Esophagus squamous epithelium (tissue), 5 donors: ENCODE data around the gene STRA8. TPM values are rescaled to one million over a fixed set of nuclear protein-coding genes. Genes with fewer than 3 reads are reported as not detected.
A peak's percentile ranks its signal among the peaks of the same experiment; 100 is the strongest.

ENCODE experiments used
- DNase-seq: peaks from one replicate; lab custom pipeline; 2025; lab: John Stamatoyannopoulos, UW
- H3K27ac ChIP-seq, 4 donors: fragments of 200-600 bp; sonication (generic); one replicate each; pipeline ENCODE4 v1.5.1; 2016 to 2019; ENCODE audit warnings: mild to moderate bottlenecking in 1 of 4
- H3K27me3 ChIP-seq, 4 donors: fragments of 200-600 bp; sonication (generic); 1 replicate in 3 of 4; 2 replicates in 1 of 4; pipeline versions ENCODE4 v1.5.1 to v1.6.0; 2017 to 2021; ENCODE audit warnings: antibody characterized with exemption in 1 of 4
- H3K36me3 ChIP-seq, 3 donors: fragments of 200-600 bp; sonication (generic); one replicate each; pipeline ENCODE4 v1.5.1; 2016 to 2019
- H3K4me1 ChIP-seq, 3 donors: fragments of 200-600 bp; sonication (generic); one replicate each; pipeline ENCODE4 v1.5.1; 2017 to 2019
- H3K4me3 ChIP-seq, 4 donors: fragments of 200-600 bp; sonication (generic); 1 replicate in 3 of 4; 2 replicates in 1 of 4; pipeline ENCODE4 v1.5.1; 2016 to 2019; ENCODE audit warnings: mild to moderate bottlenecking in 2 of 4, moderate library complexity in 1 of 4
- H3K9me3 ChIP-seq, 3 donors: fragments of 200-600 bp; sonication (generic); one replicate each; pipeline ENCODE4 v1.5.1; 2016 to 2019
- POLR2A ChIP-seq, 4 donors: fragments of 450-650 bp; IDR thresholded peaks; one replicate each; pipeline ENCODE4 v1.6.1; 2017; ENCODE audit warnings: antibody characterized with exemption in 4 of 4, mild to moderate bottlenecking in 4 of 4, moderate library complexity in 3 of 4
- WGBS, 2 donors: methylation state at CpG; one replicate each; pipeline ENCODE4 v1.1.5; 2018; 5-methylcytosine and 5-hydroxymethylcytosine counted together
- intact Hi-C: fragments of 100-400 bp; cut with DNase I; formaldehyde crosslinking; loops from one replicate; pipeline ENCODE4 v1.15.0; 2022
- total RNA-seq, 4 donors: library from RNA; depleted of rRNA; stranded (reverse); fragments of >200 nt; gene quantifications; one replicate each; pipeline ENCODE4 v1.1.0, GENCODE V29; 2016
- TF ChIP-seq, protein P1 (sequence below), 6 experiments: fragments of 450-650 bp in 4 of 6; fragments of 200-600 bp in 2 of 6; sonication (generic) in 2 of 6; IDR thresholded peaks; one replicate each; pipeline ENCODE4 v1.5.1; 2016 to 2019; ENCODE audit warnings: antibody characterized with exemption in 6 of 6, mild to moderate bottlenecking in 4 of 6, moderate library complexity in 4 of 6
- donor health status: DM: yes; HTN: yes; CAD: no.

Gene STRA8
- total RNA-seq, 4 donors from 2014 or later, result not detected

DNA sequence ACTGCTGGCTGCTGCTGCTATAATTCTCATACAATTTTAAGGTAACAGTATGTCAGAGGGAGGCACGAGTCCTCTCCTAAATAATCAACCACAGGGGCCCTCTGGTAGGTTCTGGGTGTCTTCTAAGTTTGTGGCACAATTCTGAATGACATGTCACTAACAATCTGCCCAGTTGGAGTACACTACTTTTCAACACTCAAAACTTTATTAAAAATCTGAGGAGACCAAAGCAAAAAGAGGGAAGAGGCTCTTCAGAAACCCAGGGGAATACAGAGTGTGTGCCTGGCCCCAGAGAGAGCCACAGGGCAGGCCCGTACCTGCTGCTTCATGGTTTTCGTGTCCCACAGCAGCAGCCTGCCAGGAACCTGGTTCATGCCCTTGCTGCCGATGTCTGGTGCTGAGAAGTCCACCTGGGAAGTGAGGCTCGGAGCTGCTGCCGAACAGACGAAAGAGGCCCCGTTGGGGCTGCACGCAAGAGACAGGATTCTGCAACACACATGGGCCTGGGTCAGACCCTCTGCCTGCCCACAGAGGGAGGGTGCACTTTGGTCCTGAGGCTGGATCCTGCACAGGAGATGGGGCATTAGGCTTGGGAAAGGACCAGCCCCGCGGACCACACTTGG, 40.6 kb upstream of the STRA8 start:
- H3K9me3 ChIP-seq, result no peaks in the 10 kb centered on the region
- peak overlapping the region; percentile 40 to 63 (median 50) for H3K27ac ChIP-seq
- peaks cover 3 to 64% (median 28%) of the 10 kb centered on the region in 3 donors for H3K4me1 ChIP-seq
- H3K36me3 ChIP-seq, result peaks cover 32 to 100% (median 43%) of the 10 kb centered on the region in 3 donors
- H3K4me3 ChIP-seq, result no peak overlapping the region
- H3K27me3 ChIP-seq, result no peaks in the 10 kb centered on the region
- intact Hi-C loops, result no loop called here
- no peak for DNase-seq
- 44 to 55% methylated on average over 6 to 7 of the region's 11 CpGs for WGBS, 2 donors
- TF ChIP-seq POLR2A (IDR thresholded peaks at IDR 0.05), result no peak

DNA sequence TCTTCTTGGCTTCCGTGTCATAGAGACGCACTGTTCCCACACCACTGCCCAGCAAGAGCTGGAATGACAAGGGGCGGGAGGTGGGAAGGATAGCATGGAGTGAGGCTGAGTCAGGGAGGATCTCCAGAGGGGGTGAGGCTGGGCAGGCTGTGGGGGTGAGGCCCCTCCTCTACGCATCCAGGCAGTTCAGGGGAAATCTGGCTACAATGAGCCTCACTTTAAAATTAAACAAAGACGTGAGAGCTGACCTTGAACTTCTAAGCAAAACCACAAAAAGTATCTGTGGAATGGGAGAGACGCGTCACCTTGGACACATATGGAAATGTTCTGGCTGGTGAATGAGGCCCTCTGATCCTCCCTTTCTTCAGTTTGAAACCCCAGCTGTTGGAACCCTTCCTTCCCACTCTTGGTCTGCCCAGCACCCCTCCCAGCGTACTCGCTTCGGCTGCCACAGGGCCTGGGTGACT, 40.0 kb upstream of the STRA8 start:
- TF ChIP-seq POLR2A (IDR thresholded peaks at IDR 0.05), result no peak
- TF ChIP-seq, protein P1, sequence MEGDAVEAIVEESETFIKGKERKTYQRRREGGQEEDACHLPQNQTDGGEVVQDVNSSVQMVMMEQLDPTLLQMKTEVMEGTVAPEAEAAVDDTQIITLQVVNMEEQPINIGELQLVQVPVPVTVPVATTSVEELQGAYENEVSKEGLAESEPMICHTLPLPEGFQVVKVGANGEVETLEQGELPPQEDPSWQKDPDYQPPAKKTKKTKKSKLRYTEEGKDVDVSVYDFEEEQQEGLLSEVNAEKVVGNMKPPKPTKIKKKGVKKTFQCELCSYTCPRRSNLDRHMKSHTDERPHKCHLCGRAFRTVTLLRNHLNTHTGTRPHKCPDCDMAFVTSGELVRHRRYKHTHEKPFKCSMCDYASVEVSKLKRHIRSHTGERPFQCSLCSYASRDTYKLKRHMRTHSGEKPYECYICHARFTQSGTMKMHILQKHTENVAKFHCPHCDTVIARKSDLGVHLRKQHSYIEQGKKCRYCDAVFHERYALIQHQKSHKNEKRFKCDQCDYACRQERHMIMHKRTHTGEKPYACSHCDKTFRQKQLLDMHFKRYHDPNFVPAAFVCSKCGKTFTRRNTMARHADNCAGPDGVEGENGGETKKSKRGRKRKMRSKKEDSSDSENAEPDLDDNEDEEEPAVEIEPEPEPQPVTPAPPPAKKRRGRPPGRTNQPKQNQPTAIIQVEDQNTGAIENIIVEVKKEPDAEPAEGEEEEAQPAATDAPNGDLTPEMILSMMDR (IDR thresholded peaks at IDR 0.05), result no peak
- Histone ChIP-seq H3K4me3 (no peak overlapping the region), H3K36me3 (peaks cover 29 to 100% (median 38%) of the 10 kb centered on the region in 3 donors), H3K27ac (peak overlapping the region; percentile 40 to 63 (median 50)), H3K27me3 (no peaks in the 10 kb centered on the region), H3K9me3 (no peaks in the 10 kb centered on the region), H3K4me1 (peaks cover 3 to 61% (median 28%) of the 10 kb centered on the region in 3 donors)
- intact Hi-C loops, result no loop called here
- 55 to 60% methylated on average over 7 to 9 of the region's 10 CpGs for WGBS, 2 donors
- no peak for DNase-seq

DNA sequence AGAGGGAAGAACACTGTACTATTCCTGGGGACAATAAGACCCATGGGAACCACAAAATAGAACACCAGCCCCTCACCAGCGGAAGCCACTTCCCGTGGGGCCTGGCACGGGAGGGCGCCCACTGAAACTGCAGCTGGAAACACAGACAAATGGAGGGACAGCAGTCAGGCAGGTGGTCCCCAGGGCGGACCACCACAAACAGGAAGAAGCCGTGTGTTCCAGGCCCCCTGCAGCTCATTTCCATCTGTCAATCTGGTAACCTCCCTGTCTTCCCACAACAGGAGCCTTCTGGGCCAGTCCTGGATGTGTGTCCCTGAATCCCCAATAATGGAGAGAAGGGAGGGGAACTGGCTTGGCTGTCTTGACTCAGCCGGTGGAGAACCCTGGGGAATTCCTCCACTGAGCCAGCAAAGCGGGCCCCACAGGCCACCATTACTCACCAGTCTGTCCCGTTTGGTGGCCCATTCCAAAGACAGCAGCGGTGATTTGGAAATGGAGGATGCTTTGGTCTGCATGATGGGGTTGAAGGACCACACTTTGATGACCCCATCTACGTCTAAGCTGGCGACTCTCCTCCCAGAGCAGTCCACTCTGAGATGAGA, 39.0 kb upstream of the STRA8 start:
- Histone ChIP-seq H3K4me3 (no peak overlapping the region), H3K36me3 (peaks cover 33 to 100% (median 38%) of the 10 kb centered on the region in 3 donors), H3K4me1 (peaks cover 3 to 51% (median 24%) of the 10 kb centered on the region in 3 donors), H3K27ac (peak overlapping the region in 2 of 4 donors; percentile 20 to 53), H3K9me3 (no peaks in the 10 kb centered on the region), H3K27me3 (no peaks in the 10 kb centered on the region)
- intact Hi-C loops, result no loop called here
- no peak for TF ChIP-seq POLR2A (IDR thresholded peaks at IDR 0.05)
- TF ChIP-seq, protein P1 (IDR thresholded peaks at IDR 0.05), result no peak
- WGBS, 2 donors, result 69 to 81% methylated on average over 8 to 12 of the region's 12 CpGs
- no peak for DNase-seq

DNA sequence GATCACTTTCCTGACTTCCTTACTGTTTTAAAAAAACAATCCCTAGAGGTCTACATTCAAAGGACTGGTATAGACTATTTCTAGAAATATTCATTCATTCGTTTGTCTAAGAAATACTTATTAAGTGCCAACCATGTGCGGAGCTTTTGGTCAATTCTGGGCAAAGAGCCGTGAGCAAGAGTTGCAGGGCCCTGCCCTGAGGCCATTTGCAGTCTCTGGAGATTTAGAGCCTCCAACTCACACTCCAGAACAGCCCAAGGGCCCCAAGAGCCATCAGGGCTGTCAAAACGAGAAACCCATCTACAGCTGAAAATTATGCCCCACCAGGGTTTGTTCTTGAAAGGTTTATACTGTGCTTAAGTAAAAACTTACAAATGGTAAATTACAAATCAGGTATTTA, 38.5 kb upstream of the STRA8 start:
- Histone ChIP-seq H3K4me3 (no peak overlapping the region), H3K27me3 (no peaks in the 10 kb centered on the region), H3K36me3 (peaks cover 34 to 100% (median 39%) of the 10 kb centered on the region in 3 donors), H3K27ac (no peak overlapping the region), H3K4me1 (peaks cover 3 to 47% (median 24%) of the 10 kb centered on the region in 3 donors), H3K9me3 (no peaks in the 10 kb centered on the region)
- intact Hi-C loops, result no loop called here
- DNase-seq, result no peak
- TF ChIP-seq POLR2A (IDR thresholded peaks at IDR 0.05), result no peak
- TF ChIP-seq, protein P1 (IDR thresholded peaks at IDR 0.05), result no peak
- WGBS, 2 donors, result 44 to 79% methylated on average over 4 of the region's 4 CpGs

DNA sequence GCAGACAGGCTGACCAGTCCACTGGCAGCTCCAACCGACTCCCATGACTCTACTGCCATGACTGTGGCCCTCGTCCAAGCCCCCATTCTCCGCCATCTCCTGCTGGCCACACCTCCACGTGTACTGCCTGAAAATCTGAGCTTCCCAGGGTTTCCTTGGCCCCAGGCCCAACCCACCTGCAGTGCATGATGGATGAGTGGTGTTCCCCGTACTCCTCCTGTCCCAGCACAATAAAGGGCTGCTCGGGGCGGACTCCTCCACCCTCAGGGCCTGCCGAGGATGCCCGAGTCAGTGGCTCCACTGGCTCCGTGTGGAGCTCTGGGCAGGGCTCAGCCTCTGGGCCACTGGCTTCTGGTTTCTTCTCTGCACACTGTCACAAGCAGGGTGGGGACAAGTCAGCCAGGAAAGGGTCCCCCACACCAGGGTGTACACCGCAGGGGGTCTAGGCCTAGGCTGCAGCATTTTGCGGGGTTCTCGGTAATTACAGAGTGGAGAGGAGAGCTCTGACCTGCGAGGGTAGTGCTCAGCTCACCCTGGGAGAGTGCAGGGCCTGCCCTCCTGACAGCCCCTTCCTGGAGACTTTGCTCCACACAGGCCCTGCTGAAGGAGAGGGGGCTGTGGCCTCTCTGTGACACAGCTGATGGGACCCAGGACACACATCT, 37.5 kb upstream of the STRA8 start:
- 41% methylated on average over 10 of the region's 14 CpGs; no CpG with 5 or more reads in 1 of the 2 donors for WGBS, 2 donors
- intact Hi-C loops, result no loop called here
- no peak for DNase-seq

More for the DNA sequence above, 37.5 kb upstream of the STRA8 start:
- Histone ChIP-seq H3K4me1 (peaks cover 0 to 47% (median 27%) of the 10 kb centered on the region in 3 donors), H3K9me3 (no peaks in the 10 kb centered on the region), H3K4me3 (no peak overlapping the region), H3K27ac (no peak overlapping the region), H3K27me3 (no peaks in the 10 kb centered on the region), H3K36me3 (peaks cover 34 to 100% (median 39%) of the 10 kb centered on the region in 3 donors)
- no peak for TF ChIP-seq POLR2A (IDR thresholded peaks at IDR 0.05)
- TF ChIP-seq, protein P1 (IDR thresholded peaks at IDR 0.05), result no peak
